BE2C (cell line): ENCODE results near the gene ST8SIA6.
"Not testable (repeated sequence)": the region's sequence is repeated elsewhere in the genome, so short reads cannot be mapped to it uniquely, and the experiment has no call there.

Experiments used
- DNase-seq: peaks from one replicate; pipeline ENCODE4 v3.0.0-alpha.2; 2020
- H3K27me3 ChIP-seq: fragments of 250-450 bp; sonication (Bioruptor Pico); 2 replicates; pipeline ENCODE4 v1.5.1; 2020; ENCODE audit warnings: mild to moderate bottlenecking
- H3K36me3 ChIP-seq: fragments of 250-450 bp; sonication (Bioruptor Pico); 2 replicates; pipeline ENCODE4 v1.5.1; 2020; ENCODE audit warnings: mild to moderate bottlenecking
- H3K4me1 ChIP-seq: fragments of 250-450 bp; sonication (Bioruptor Pico); 2 replicates; pipeline ENCODE4 v1.5.1; 2020
- H3K4me3 ChIP-seq: 2 replicates; pipeline ENCODE4 v1.5.1; 2011; ENCODE audit warnings: low read depth, low read length
- H3K9me3 ChIP-seq: fragments of 250-450 bp; sonication (Bioruptor Pico); 2 replicates; pipeline ENCODE4 v1.5.1; 2020
- TF ChIP-seq, protein P1 (sequence below): IDR thresholded peaks from 2 replicates; pipeline ENCODE4 v1.5.1; 2012; ENCODE audit warnings: mild to moderate bottlenecking, low read depth, low read length

The ST8SIA6 gene

DNA sequence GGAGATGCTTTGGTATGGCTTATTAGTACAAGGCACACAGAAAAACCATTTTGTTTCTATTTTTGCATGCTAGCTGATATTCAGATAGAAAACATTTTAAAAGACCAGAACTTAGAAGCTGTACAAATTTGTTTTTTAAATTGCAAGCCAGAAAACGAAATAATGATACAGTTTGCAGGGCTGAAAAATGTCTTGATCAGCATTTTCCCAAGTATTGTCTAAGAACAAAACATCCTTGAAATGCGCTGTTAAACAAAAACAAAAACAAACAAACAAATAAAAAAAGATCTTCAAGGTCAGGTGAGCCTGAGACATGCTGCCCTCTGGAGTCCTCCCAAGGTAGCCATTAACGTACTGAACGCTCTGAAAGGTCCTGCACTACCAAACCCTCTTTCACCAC is 128.0 kb downstream of the ST8SIA6 start:
- no peaks in the 10 kb centered on the region for H3K36me3 ChIP-seq
- TF ChIP-seq, protein P1, sequence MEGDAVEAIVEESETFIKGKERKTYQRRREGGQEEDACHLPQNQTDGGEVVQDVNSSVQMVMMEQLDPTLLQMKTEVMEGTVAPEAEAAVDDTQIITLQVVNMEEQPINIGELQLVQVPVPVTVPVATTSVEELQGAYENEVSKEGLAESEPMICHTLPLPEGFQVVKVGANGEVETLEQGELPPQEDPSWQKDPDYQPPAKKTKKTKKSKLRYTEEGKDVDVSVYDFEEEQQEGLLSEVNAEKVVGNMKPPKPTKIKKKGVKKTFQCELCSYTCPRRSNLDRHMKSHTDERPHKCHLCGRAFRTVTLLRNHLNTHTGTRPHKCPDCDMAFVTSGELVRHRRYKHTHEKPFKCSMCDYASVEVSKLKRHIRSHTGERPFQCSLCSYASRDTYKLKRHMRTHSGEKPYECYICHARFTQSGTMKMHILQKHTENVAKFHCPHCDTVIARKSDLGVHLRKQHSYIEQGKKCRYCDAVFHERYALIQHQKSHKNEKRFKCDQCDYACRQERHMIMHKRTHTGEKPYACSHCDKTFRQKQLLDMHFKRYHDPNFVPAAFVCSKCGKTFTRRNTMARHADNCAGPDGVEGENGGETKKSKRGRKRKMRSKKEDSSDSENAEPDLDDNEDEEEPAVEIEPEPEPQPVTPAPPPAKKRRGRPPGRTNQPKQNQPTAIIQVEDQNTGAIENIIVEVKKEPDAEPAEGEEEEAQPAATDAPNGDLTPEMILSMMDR, result no peak
- H3K4me1 ChIP-seq, result no peaks in the 10 kb centered on the region
- no peaks in the 10 kb centered on the region for H3K27me3 ChIP-seq
- H3K9me3 ChIP-seq, result no peaks in the 10 kb centered on the region
- no peak overlapping the region for H3K4me3 ChIP-seq
- DNase-seq, result no peak

GRCh38 chr10:17321957-17322356 is 132.4 kb downstream of the ST8SIA6 start:
- not testable (repeated sequence) for H3K9me3 ChIP-seq, H3K4me3 ChIP-seq, H3K27me3 ChIP-seq, H3K4me1 ChIP-seq, H3K36me3 ChIP-seq, DNase-seq

DNA sequence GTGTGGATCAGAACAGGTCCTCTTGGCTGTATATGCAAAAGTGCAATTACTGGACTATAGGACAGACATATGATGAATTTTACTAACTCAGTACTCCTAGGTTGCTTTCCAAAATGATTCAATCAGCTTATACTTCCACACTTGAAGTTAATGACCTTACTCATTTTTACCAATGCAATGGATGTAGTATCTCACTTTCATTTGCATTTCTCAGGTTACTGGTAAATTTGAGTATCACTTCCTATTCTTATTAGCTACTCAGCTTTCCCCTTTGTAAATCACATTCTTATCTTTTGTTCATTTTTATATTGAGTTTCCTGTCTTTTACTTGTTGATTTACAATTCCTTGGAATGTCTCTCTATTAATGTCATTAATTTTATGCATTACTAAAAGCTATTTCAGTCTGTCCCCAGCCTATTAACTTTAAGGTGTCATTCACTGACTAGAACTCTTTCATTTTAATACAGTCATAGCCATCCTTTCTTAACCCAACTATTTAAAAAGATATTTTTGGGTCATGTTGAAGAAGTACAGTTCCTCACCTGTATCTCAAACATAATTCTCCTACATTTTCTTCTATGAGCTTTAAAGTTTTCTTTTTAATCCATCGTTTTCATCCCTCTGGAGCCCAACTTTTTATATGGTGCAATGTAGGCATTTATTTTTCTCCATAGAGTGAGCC is 137.8 kb downstream of the ST8SIA6 start:
- TF ChIP-seq, protein P1, result no peak
- DNase-seq, result no peak

DNA sequence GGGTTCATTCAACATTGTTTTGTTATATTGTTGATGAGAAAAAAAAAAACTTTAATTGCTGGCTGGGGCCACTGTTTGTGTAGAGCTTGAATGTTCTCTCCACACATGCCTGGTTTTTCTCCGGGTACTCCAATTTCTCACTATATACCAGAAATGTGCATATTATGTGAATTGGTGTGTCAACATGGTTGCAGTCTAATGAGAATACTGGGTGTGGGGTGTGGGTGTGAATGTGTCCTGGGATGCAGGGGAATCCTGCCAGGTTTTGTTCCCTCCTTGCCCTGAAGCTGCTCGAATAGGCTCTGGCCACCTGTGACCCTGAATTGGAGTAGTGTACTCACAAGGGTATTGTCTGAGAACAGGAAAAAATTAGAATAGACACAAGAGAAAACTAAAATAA is 145.0 kb downstream of the ST8SIA6 start:
- TF ChIP-seq, protein P1, result no peak
- no peak overlapping the region for H3K4me3 ChIP-seq

More for the DNA sequence above, 137.8 kb downstream of the ST8SIA6 start:
- Histone ChIP-seq H3K9me3 (no peaks in the 10 kb centered on the region), H3K27me3 (peaks cover 3% of the 10 kb centered on the region; the same call in 1 of the 2 replicates), H3K36me3 (no peaks in the 10 kb centered on the region), H3K4me1 (no peaks in the 10 kb centered on the region), H3K4me3 (no peak overlapping the region)

DNA sequence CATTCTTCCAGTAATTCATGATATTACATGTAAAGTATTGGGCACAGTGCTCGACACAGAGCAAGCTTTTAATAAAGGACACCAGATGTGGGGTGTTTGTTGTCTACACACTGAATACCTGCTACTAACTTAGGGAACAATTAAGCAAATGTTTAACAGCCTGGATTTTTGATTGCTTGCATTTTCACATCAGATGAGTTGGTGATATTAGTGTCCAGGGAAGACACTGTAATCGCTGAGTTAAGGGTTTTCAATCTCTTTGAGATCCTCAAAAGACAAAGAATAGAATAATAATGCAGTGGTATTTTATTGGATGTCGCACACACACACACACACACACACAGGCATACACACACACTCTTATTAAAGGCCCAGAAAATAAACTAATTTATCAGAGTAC is 147.3 kb downstream of the ST8SIA6 start:
- H3K36me3 ChIP-seq, result no peaks in the 10 kb centered on the region
- TF ChIP-seq, protein P1, result no peak
- H3K4me3 ChIP-seq, result no peak overlapping the region
- H3K27me3 ChIP-seq, result no peaks in the 10 kb centered on the region
- no peaks in the 10 kb centered on the region for H3K4me1 ChIP-seq
- H3K9me3 ChIP-seq, result no peaks in the 10 kb centered on the region
- DNase-seq, result no peak

More for the DNA sequence above, 145.0 kb downstream of the ST8SIA6 start:
- DNase-seq, result no peak
- Histone ChIP-seq H3K27me3 (no peaks in the 10 kb centered on the region), H3K9me3 (no peaks in the 10 kb centered on the region), H3K36me3 (no peaks in the 10 kb centered on the region), H3K4me1 (no peaks in the 10 kb centered on the region)

DNA sequence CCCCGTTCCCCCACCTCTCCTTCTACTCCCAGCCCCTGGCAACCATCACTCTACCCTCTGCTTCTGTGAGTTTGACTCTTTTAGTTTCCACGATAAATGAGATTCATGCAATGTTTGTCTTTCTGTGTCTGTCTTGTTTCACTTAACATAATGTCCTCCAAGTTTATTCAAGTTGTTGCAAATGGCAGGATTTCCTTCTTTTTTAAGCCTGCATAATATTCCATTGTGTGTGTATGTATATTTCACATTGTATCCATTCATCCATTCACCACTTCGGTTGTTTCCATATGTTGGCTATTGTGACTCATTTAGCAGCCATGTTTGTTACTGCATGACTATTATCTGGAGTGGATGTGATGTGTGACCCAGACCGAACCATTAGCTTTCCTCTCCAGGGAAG is 162.0 kb downstream of the ST8SIA6 start:
- DNase-seq, result no peak
- Histone ChIP-seq H3K36me3 (no peaks in the 10 kb centered on the region), H3K4me1 (no peaks in the 10 kb centered on the region), H3K9me3 (no peaks in the 10 kb centered on the region), H3K27me3 (peaks cover 25% of the 10 kb centered on the region), H3K4me3 (no peak overlapping the region)
- TF ChIP-seq, protein P1, result no peak
